A549 treated with dexamethasone at 1 μM for 4 hours (cell line): Measurements from ENCODE around the gene UNC13B. TPM values are rescaled to one million over a fixed set of nuclear protein-coding genes. Genes with fewer than 3 reads are reported as not detected.

Experiments
- total RNA-seq: library from RNA; stranded (reverse); fragments of 200-300 nt; extraction: Qiagen RNA extraction; gene quantifications from 5 replicates; pipeline ENCODE4 v1.2.3, GENCODE V29; 2022

The UNC13B gene
- 9.2 to 13.5 TPM (median 12.8 TPM) in 5 replicates for total RNA-seq

GRCh38 chr9:35161713-35162604 is at the start of gene UNC13B:
TSS of gene UNC13B (plus strand) at chr9:35162009. CDS start at chr9:35162284, 275 bp downstream.

GRCh38 chr9:35115680-35116538 is 45.9 kb upstream of the UNC13B start, which contains the start of gene ATOSB:
TSS of gene ATOSB (minus strand) at chr9:35115862. CDS start at chr9:35108274, 7,588 bp downstream.

Other genes with a start within 250 kb of the UNC13B start
- 0.08 to 0.19 TPM (median 0.14 TPM) in 5 replicates for gene PHF24, start 203.7 kb upstream of the UNC13B start, total RNA-seq
- 11.7 to 13.9 TPM (median 13.0 TPM) in 5 replicates for gene DNAJB5, start 172.3 kb upstream of the UNC13B start, total RNA-seq
- 233 to 308 TPM (median 293 TPM) in 5 replicates for gene VCP, start 89.4 kb upstream of the UNC13B start, total RNA-seq
- 31.3 to 48.0 TPM (median 47.2 TPM) in 5 replicates for gene FANCG, start 82.1 kb upstream of the UNC13B start, total RNA-seq
- gene PIGO, start 65.4 kb upstream of the UNC13B start, total RNA-seq = 36.4 to 47.2 TPM (median 46.2 TPM) in 5 replicates
- 200 to 254 TPM (median 236 TPM) in 5 replicates for gene STOML2, start 58.9 kb upstream of the UNC13B start, total RNA-seq
- gene ATOSB, start 46.1 kb upstream of the UNC13B start, total RNA-seq = 8.8 to 14.3 TPM (median 11.8 TPM) in 5 replicates